Activated T-cell treated with anti-CD3 and anti-CD28 coated beads, Interleukin-2, amount 50 U/mL, for 1 hour (primary cell): ENCODE data around the gene CACNA2D3.

ENCODE experiments used
- DNase-seq: peaks from one replicate; pipeline ENCODE4 v3.0.0-alpha.2; 2020

CACNA2D3 gene

GRCh38 chr3:54776601-54777000 is 654.2 kb downstream of the CACNA2D3 start:
- DNase-seq = no peak

DNA sequence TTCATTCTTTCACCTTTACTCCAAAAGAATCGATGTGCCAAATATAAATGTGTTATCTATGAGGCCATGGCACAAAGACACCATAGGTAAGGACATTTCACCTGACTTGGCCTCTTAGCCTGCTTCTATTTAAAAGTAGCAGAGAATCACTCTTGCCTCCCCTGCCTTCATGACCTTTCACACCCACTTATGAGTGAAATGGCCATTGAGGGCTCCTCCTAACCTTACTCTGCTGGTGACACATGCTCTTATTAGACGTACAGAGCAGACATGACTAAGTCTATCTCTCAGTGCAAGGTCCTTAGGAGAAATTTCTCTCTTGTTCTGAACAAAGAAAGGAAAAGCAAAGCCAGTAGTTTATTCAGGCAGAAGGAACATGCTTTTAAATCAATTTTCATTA is 654.8 kb downstream of the CACNA2D3 start:
- no peak for DNase-seq

DNA sequence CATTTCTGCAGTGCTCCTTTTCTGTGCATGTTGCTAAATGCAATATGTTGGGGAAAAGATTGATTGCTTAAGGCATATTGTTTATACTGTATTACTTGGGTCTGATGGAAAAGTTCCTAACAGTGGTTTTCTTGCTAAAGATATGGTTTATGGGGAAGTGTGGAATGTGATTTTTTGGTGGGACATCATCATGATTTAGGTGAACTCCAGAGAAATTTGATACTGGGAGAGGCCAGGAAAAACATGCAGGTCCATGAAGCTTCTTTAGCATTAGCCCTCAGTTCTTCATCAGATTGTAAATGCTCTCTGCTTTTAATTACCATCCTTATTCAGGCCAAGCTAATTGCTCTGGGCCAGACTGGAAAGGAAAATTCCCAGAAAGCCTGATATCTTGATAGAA is 658.0 kb downstream of the CACNA2D3 start:
- DNase-seq = no peak

GRCh38 chr3:54781728-54782127 is 659.4 kb downstream of the CACNA2D3 start:
- DNase-seq = no peak

DNA sequence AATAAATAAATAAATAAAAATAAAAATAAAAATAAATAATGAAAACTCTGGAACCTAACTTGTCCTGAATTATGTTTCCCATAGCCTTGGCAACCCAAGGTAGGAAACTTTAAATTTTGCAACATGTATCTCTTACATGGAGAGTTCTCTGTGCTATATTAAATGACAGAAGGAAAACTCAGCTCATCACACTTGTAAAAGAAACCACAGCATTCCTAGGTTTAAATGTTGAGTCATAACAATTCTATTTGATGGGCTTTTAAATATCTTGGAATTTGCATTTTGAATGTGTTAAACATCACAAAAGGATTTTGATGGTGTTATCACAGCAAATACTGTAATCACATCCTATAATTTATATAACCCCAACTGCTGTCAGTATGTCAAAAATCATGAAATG is 661.3 kb downstream of the CACNA2D3 start:
- DNase-seq = no peak

DNA sequence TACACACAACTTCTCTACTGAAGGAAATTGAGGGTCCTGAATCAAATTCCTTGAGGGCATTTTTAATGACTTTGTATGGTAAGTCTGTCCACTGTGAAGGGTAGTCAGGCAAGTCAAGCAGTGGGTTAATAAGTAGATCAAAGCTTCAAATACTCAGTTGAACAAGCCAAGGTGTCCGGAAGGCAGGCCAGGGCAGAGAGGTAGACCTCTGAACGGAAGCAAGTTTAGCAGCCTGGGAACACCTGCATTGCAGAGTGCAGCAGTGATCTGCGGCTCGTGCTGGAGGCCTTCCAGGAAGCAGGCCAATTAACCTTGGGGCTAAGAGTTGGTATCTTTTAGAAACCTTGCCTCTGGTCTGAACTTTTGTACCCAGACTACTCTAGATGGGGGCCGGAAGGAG is 661.7 kb downstream of the CACNA2D3 start:
- DNase-seq = no peak

DNA sequence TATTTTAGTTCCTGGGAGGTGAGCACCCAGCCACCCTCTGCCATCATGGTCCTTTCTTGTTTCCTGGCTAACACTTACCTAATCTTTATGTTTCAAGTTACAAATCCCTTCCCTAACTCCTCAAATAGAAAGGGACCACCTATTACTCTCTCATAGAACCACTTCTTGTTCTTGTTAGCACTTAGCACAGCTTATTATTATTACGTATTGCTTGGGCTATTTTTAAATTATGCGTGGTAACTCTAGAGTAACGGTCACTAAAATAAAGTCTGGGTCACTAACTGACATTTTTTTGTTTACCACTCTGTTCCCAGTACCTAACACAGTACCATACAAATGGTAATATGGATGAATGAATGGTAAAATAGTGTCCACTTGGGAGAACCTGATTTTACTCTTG is 663.6 kb downstream of the CACNA2D3 start:
- no peak for DNase-seq

GRCh38 chr3:54790051-54790450 is 667.7 kb downstream of the CACNA2D3 start:
- DNase-seq = no peak

DNA sequence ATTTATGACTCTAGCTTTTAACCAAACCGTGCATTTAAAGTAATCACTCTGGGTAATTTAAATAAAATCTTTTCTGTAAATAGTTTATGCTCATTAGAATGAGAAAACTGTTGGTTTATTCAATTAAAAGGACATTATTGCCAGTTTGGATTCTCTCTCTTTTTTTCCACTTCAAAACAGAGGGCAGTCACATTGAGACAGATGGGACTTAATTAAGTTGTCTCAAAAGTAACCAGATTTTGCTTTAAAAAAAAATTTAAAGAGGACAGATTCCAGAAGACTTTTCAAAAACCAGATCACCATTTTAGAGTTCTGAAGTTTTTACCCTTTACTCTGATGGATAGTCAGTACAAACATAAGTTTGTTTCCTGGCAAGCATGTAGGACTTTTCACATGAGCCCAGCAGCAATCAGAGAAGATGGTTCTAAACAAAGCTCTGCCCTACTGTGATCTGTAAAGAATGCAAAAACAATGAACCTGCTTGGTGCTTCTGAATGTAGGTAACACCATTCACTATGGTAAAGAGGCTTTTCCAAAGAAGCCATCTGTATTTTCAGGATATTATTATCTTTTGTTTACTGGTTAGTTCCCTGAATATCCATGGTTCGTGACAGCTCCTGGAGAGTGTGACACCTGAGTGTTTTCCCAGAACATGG is 669.3 kb downstream of the CACNA2D3 start:
- no peak for DNase-seq

DNA sequence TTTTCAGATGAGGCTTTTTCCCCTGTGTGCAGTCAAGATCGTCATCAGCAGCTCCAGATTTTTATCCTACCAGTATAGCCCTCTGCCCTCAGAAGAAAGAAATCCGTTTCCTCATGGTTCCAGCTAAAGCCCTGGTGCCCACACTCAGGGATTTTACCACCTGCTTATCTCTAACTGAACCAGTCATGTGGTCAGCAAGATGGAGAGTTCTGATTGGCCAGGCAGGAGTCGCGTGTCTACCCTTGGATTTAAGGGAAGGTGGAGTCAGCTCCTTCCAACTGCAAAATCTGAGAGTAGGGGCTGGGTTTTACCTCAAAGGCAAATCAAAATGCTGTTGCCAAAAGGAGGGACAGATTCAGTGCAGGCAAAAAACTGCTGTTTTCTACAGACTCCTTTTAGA is 670.2 kb downstream of the CACNA2D3 start:
- DNase-seq = no peak

DNA sequence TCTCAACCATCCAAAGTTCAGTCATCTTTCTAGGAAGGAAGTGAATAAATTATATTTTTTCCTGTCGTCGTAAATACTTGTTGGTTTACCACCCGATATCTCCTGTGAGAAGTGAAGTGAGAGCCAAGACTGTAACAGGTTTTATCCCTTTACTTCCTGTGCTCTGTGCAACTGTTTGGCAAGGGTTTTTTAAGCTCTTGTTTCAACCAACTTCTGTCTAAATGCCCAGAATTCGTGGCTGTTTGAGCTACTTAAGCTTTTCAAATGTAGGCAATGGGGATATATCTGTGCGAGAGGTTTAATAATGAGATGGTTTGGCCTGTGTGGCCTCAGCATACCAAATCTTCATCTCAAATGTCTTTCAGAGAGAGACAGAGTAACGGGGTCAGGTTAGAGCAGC is 670.8 kb downstream of the CACNA2D3 start:
- no peak for DNase-seq

DNA sequence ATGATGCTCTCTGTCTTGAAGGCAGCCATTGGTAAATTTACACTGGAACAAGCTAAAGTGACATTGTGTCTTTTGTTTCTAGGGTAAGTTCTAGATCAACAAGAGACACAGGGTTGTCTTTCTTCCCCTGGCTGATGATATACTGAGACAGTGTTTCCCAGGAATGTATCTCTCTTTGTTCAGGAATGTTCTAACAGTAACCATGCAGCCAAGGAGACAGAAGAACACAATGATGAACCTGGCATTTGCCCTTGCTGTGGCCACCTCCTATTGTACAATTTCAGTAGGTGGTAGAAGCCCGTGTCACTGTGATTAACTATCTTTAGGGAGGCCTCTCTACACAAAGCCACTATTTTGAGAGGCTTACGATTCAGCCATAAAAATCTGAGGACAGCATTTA is 674.8 kb downstream of the CACNA2D3 start:
- no peak for DNase-seq

GRCh38 chr3:54800478-54800877 is 678.1 kb downstream of the CACNA2D3 start:
- no peak for DNase-seq

DNA sequence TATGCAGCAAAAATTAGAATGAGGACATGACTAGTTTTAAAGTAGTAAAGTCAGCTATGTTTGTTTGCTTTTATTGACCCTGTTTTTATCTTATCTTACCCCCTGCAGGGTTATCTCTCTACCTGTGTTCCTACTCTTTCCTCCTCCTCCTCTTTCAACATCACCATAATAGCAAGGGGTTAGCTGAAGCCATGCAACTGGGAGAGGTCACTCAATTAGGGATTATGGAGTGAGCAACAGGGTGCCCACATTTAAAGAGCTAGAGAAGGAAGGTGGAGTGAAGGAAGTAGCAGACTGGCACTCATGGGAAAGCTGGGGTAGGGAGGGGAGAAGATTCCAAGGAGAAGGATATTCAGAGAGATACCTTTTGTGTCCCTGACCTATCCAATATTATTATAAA is 679.6 kb downstream of the CACNA2D3 start:
- DNase-seq = no peak

GRCh38 chr3:54810401-54810800 is 688.0 kb downstream of the CACNA2D3 start:
- no peak for DNase-seq

DNA sequence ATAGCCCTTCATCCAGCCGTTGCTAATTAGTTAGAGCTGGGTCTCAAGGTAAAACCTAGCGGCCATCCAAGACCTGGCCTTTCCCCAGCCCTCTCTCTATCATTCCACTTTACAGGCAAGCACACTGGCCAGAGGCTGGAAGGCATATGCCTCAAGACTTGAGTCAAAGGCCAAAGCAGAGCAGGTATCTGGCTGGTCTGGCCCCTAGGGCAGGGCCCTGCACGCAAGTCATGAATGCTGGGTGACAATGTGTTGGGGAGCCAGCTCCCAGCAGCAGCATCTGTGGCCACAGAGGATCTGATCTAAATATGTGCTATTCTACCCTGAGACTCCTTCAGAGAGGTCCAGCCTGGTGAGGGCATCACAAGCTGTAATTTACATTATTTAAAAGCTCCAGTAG is 691.9 kb downstream of the CACNA2D3 start:
- no peak for DNase-seq

DNA sequence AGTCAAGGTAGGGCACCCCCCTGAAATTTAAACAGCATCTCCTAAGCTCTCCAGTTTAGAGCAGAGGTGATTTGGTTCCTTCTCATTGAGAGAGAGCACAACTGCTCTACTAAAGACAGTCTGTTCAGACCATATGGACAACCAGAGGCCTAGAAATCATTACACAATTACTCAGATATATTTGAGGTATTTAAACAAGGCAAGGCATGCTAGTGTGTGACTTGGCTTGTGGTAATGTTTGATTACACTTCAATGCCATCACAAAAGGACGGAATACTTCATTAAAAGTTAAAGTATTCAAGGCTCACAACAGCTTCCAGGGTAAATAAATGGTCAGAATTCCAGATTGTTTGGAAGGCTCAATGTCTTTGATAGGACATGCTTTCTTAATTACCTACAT is 695.3 kb downstream of the CACNA2D3 start:
- no peak for DNase-seq

DNA sequence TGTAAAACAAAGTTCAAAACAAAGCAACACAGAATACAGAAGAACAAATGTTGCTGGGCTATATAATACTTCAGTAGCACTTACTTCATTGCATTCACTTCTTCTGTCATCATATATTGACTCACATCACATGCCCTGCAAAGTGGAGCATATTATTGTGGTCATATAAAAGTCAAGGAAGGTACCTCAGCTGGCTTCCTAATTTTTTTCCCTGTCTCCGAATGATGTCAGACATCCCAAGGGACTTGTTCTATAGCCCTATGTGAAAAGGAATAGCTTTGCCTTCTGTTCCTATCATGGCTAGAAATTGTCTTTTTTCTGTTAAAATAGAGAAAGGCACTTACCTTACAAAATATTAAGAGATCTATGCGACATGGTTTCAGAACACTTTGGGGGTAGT is 696.1 kb downstream of the CACNA2D3 start:
- no peak for DNase-seq

- no peak for DNase-seq
These were observed 696.6 kb downstream of the CACNA2D3 start for GRCh38 chr3:54818942-54819341.

- no peak for DNase-seq
These were observed 697.6 kb downstream of the CACNA2D3 start for GRCh38 chr3:54819946-54820345.

- no peak for DNase-seq
These were observed 699.9 kb downstream of the CACNA2D3 start for GRCh38 chr3:54822206-54822605.

GRCh38 chr3:54826251-54826691 is 703.9 kb downstream of the CACNA2D3 start:
- DNase-seq = no peak

GRCh38 chr3:54827056-54827687 is 704.8 kb downstream of the CACNA2D3 start:
- DNase-seq = no peak

GRCh38 chr3:54827776-54828175 is 705.4 kb downstream of the CACNA2D3 start:
- DNase-seq = no peak

- DNase-seq = no peak
These were observed 708.3 kb downstream of the CACNA2D3 start for GRCh38 chr3:54830658-54831057.
